GF-D8 (cell line): ENCODE measurements around the gene AQP6.

Source experiments
- DNase-seq: peaks from one replicate; lab custom pipeline; 2025; lab: John Stamatoyannopoulos, UW

Gene AQP6

DNA sequence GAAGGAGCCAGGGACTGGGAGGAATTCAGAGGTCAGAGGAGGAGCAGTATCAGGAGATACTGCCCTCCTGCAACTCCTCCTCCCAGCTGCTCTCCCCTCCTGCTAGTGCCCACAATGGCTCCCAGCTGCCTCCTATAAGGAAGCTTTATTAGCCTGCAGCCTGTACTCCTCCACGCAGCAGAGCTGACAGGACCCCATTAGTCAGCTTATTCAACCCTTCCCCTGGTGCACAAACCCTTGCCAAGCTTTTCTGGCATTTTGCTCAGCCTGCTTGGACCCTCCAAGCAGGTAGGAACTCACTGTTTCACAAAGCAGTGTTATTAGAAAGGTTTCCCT lies 29.2 kb upstream of the AQP6 start:
- DNase-seq: no peak

DNA sequence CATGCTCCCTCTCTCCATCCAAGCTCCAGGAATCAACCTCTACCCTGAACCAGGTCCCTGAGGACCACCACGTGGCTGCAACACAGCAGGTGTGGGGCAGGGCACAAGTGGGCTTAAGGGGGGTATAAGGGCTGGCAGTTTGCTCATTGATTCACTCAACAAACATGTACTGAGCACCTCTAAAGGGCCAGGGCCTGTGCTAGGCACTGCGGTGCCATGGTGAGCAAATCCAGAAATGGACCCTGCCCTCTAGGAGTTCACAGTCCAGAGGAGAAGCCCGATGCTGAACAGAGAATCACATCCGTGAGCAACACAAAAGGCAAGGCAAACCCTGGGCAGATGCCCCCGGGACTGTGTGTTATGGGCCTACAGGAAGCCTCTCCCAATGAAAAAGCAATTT lies 28.7 kb upstream of the AQP6 start:
- no peak for DNase-seq

DNA sequence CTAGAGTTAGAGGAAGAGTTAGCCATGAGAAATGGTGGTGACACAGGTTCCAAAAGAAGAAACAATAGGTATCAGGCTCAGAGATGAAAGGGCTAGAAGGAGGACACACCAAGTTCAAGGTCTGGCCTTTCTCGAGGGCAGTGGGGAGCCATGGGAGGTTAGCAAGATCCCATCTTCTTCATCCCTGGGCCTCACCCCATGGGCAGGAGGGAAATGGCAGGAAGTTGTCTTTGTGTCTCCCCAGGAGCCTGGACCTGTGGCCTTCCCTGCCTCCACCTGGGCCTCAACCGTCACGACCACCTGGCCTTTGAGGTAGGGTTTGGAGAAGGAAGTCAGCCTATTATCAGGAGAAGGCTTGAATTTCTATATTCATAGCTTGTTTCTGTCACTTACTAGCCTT lies 28.0 kb upstream of the AQP6 start:
- DNase-seq: no peak

DNA sequence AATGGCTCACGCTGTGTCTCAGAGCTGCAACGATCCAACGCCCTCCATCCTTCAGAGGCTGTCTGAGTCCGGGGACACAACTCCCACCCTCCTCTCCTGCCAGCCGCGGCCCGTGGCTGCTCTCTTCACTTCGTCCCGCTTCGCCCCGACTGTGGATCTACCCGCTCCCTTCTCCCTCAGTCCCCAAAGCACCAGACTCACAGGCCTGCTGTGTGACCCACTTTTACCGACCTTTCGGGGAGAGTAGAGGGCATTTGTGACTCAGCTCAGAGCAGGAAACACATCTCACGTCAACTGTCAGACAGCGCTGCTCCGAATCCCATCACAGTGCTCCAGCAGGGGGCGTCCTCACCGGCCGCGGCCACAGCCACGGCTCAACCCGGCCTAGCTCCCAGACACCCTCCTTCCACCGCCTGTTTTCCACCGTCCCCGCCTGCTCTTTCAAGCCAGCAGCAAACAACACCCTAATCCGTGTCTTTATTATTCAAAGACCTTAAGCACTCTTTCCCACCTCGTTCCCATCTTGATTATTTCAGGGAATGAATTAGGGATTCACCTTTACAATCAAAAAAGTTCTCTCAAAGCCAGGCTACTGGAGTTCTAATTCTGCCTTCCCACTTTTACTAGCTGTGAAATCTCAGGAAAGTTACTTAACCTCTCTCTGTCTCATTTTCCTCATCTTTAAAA lies 27.2 kb upstream of the AQP6 start:
- DNase-seq: peak; percentile 1

DNA sequence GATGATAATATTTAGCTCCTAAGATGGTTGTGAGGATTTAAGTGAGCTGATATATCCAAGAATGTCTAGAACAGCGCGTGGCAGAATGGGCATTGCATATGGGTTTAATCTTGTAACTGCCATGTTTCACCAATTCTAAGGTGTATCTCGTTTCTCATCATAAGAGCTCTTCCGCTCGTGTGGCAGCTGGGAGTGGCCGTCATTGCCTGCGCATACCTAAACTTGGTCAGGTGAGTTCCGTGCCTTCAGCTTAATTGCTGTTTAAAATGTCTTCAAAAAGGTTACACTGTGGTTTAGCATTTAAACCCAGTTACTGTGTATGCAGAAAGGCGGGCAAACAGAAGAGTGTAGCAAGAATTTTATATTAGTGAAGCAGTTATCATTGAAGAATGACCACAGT lies 26.7 kb upstream of the AQP6 start:
- no peak for DNase-seq

DNA sequence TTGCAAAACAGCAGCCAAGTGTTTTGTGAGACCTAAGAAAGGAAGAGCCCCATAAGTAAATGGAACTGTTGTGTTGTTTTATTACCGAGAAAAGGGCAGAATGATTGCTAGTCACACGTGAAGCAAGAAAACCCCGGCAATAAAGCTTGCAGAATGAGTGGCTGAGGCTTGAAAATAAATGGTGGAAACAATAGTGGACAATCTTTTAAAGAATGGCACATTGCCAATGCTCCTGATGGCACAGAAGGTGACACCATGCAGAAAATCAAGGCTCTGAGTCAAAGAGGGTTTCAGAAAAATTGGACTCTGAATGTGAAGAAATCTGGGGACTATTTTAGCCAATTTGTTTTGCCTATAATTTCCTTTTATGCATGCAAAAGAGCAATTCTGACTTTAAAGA lies 26.2 kb upstream of the AQP6 start:
- no peak for DNase-seq

DNA sequence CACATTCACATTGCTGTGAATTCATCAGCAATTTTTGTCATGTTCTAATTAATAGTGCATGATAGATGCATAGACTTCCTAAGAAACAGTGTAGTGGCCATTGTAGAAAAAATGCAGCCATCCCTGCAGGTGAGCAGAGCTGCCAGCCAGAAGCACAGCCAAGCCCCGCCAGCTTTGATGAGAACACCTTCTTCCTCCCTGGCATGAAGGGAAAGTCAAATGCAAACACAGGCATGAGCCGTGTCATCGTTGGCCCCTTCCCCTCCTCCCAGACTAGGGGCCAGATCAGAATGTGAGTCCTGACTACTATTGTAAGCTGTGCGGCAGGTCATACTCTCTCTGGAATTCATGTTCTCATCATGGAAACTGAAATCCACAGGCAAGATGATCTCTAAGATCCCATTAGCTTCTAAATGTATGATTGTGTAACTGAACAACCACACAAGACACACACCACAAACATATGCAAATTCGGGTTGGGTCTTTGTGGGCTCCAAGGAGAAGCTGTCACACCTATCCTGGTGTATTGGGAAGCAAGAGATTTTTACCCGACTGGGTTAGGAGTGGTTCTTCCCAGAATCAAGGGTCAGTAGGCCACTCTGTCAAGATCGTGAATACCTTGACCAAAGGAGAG lies 25.0 kb upstream of the AQP6 start:
- no peak for DNase-seq

DNA sequence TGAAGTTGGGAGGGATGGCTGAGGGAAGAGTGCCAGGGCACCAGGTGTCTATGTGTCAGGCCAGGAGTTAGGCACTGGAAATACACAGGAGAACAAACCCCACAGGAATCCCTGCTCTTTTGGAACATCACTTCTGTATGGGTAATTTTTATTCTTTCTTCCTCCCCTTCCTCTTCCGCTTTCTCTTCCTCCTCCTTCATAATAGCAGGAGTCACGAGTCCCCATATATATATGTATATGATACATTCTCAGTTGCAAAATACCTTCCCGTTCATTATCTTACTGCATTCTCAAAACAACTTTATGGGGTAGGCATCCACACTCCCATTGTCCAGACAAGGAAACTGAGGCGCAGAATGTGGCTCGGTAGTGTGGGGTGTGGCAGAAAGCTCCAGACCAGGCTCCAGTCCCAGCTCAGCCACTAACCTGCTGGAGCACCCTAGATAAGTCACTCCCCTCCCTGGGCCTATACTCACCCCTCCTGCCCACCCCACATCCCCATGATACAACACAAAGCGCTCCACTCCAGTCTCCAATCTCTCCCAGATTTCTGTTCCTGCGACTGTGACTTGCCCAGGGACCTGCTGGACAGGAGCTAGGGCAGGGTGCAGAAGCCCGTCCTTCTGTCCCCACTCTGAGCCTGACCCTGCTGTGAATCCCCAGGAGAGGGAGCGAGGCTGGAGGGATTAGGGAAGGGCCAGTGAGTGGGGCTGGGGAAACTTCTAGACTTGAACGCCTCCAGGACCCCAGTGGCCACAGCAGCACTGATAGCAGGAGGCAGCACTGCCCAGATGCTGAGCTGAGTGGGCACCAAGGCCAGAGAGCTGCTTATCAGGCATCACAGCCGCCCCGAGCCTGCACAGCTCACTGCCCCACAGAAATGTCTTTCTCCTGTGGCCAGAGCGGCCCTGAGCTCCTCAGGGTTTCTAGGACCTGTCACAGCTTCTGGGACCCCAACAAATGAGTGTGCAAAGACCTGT lies 23.6 kb upstream of the AQP6 start:
- no peak for DNase-seq

DNA sequence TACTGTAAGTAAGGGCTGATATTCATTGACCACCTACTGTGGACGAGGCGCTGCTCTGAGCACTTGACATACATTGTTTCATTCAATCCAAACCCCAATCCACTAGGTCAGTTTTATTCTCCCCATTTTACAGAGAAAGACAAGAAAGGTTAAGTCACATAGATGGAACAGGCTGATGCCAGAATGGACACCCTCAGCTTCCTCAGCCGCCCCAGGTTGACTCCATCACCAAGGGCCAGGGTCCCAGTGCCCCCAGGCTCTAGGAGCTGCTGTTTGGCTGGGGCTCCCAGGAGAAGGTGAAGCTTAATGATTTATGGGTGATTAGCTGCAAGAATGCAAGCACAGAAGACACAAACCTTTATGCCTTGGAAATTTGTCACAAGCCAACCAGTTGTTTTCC lies 22.9 kb upstream of the AQP6 start:
- DNase-seq: no peak

DNA sequence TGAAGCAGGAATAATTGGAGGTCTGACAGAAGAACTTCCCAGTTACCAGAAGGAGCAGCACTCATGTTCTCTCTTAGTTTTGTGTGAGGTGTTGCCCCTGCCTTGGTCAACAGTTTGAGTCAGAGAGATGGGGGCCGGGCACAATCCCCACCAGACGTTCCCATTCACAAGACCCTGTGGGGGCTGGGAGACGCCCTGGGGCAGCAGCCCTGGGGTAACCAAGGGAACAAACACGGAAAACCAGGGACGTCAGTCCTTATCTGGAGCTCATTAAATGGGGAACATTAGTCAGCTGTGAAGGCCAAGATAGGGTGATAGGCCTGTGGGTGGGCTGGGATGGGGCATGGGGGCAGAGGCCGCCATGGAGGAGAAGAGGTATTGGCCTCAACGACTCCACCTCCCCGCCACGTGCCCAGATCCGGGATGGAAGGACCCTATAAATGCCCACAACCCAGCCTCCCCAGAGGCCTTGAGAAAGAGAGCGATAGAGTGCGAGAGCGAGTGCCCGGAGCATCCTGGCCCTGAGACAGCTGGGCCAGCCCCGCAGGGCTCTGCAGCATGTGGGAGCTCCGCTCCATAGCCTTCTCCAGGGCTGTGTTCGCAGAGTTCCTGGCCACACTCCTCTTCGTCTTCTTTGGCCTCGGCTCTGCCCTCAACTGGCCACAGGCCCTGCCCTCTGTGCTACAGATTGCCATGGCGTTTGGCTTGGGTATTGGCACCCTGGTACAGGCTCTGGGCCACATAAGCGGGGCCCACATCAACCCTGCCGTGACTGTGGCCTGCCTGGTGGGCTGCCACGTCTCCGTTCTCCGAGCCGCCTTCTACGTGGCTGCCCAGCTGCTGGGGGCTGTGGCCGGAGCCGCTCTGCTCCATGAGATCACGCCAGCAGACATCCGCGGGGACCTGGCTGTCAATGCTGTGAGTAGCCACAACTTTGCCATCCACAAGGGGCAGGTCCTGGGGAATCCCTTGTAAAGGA lies 22.2 kb upstream of the AQP6 start, which contains the start of gene AQP2:
TSS of gene AQP2 (plus strand) at position 465 of the 979 bp plus-strand sequence. CDS start at position 559, 94 bp downstream.
- DNase-seq: no peak

DNA sequence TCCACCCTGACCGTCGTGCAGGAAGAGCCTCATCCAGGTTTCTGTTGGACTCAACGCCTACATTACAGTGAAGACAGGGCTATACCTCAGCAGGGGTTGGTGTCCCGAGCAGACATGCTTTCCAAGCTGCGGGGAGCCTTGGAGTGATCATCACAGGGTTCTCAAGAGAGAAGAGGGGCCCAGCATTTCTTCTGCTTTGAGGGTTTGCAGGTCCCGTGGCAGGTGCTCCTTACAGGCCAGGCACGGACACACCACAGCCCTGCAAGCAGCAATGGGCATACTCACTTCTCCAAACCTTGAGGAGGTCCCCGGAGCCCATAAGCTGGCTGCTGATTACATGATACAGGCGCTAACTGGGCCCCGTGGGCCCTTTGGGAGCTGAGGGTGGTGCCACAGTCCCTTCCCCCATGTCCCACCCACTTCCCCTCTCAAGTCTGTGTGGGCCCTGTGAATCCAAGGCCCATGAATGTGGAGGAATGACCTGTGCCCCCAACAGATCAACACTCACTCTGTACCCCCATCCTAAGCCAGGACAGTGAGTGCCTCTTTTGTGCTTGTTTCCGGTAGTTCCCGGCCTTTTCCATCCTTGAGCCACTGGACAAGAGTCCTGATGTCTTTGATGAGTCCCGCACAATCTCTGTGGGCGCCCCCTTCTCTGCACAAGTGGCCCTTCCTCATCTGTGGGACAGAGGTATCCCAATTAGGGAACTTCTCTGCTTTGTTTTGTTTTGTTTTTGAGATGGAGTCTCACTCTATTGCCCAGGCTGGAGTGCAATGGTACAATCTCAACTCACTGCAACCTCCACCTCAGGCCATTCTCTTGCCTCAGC lies 21.1 kb upstream of the AQP6 start:
- no peak for DNase-seq

DNA sequence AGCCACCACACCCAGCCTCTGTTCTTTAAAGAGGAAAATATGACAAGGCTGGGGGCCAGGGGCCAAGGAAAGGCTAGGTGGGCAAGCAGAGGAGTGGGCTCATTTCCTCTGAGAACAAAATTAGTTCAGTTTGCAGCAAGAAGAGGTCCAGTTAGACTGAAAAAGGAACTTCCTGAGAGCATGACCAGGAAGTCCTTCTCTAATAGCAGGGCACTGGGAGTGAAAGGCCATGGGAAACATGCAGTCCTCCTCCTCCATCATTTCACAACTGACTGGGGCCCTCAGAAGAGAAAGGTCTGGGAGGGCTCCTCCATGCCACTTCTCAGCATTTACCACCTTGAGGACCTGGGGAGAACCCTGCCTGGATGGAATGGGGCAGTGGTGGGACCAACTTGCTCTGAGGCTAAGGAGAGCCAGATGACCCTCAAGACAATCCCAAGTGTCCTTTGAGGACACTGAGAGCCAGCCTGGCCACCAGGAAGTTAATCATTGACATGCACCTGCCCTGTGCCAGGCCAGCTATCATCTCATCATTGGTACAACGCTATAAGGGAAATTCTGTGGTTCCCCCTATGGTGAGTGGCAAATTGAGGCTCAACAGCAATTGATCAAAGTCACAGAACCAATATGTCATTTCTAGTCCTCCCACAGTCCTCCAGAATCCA lies 20.2 kb upstream of the AQP6 start:
- no peak for DNase-seq

DNA sequence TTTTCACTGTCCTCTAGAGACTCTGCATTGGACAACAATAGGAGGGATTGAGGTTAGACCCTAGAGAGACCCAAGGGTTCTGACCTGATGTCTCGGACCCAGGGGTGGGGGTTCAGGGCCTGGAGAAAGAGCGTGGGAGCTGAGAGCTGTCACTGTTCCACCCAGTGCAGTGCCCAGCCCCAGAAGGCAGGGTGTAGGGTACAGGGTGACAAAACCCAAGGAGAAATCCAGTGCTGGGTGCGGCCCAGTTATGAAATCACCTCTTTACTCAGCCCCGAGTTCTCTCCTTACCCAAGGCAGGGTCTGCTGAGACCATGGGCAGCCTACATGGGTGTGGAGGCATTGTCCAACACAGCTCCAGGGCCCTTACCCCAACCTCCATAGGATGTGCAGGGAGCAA lies 19.6 kb upstream of the AQP6 start:
- no peak for DNase-seq

DNA sequence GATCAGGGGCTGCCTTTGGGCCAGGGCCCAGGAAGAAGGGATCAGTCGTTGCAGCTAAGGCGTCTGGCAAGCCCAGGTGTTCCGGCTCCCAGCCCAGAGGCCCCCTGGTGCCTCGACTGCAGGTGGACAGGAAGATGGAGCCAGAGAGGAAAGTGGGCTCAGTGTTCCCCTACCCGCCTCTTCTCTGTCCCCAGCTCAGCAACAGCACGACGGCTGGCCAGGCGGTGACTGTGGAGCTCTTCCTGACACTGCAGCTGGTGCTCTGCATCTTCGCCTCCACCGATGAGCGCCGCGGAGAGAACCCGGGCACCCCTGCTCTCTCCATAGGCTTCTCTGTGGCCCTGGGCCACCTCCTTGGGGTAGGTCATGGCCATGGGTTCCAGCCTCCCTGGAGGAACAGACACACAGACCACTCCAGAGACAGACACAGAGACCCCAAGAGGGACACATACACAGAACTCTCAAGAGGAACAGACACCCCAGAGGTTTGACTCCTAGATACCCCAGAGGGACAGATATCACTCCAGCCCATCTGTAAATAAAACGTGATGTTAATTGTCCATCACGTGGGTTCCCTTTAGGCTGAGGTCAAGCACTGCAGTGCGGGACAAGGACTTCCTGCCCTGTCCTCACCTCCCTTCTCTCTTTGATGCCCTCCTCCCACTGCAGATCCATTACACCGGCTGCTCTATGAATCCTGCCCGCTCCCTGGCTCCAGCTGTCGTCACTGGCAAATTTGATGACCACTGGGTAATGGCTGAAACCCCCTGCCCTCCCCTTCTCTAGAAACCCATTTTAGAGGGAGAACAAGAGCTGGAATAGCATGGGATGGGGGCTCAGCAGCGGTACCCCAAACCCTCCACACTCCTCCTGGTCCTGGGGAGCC lies 18.5 kb upstream of the AQP6 start:
- DNase-seq: no peak

DNA sequence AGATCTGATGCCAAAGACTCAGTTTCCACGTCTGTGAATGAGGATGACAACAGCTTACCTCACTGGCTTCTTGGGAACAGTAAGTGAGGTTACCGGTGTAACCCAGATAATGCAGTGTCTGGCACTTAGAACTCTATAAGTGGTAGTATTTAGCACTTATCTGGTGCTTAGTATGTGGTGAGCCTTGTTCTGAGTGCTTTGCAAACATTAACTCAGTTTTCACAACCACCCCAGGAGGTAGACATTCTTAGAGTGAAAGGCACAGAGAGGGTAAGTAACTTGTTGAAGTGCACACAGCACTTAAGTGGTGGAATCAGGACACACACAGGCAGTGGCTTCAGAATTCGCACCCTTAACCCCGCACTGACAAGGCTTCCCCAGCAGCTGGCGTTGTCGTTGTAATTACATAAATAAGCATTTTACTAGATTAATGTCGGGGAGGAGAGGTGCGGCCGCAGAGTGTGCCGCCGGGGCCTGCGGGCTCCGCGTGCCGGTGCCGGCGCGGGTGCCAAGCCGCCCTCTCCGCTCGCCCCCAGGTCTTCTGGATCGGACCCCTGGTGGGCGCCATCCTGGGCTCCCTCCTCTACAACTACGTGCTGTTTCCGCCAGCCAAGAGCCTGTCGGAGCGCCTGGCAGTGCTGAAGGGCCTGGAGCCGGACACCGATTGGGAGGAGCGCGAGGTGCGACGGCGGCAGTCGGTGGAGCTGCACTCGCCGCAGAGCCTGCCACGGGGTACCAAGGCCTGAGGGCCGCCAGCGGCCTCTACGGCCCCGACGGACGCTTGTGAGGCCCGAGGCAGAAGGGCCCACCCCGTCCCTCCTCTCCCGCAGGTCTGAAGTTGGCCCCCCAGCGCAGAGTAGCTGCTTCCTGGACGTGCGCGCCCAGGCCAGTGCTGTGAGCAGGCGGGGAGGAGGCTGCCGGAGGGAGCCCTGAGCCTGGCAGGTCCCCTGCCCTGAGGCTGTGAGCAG lies 17.6 kb upstream of the AQP6 start:
- no peak for DNase-seq

DNA sequence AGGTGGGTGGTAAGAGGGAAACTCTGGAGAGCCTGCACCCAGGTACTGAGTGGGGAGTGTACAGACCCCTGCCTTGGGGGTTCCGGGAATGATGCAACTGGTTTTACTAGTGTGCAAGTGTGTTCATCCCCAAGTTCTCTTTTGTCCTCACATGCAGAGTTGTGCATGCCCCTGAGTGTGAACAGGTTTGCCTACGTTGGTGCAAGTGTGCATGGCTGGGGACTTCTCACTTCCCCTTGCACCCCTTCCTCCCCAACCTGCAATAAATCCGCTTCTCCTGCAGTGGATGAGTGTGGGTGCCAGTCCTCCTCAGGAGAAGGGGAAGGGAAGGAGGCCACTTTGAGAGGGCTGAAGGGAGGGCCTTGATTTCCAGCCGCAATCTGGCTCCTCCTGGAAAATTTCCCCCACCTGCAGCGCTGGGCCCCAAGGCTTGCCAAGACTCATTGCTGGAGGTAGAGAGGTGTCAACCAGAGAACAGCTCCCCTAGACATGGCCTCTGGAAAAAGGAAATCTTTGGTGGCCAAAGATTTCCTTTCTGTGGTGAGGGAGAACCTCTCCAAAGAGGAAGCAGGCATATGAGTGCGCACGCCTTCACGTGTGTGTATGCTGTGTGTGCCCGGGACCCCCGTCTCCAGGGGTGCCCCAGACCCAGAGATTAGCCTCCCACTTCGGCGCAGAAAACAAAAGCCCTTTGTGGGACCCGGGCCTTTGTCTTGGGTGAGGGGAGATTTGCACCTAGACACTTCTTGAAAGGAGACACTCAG lies 16.7 kb upstream of the AQP6 start:
- DNase-seq: no peak
